Stimulated activated naive CD4-positive, alpha-beta T cell treated with Interleukin-2 at 50 U/mL for 16 hours (primary cell): ENCODE measurements around the gene SMAD6.

Source experiments
- DNase-seq: peaks from one replicate; lab custom pipeline; 2025; lab: John Stamatoyannopoulos, UW

The SMAD6 gene

GRCh38 chr15:66721020-66721419, 19.0 kb downstream of the SMAD6 start:
- no peak for DNase-seq

GRCh38 chr15:66721501-66721937, 19.5 kb downstream of the SMAD6 start:
- DNase-seq: no peak

- DNase-seq: no peak
Measured at GRCh38 chr15:66721954-66722353, 19.9 kb downstream of the SMAD6 start.

- no peak for DNase-seq
Measured at GRCh38 chr15:66722757-66723540, 20.9 kb downstream of the SMAD6 start.

- DNase-seq: no peak
Measured at GRCh38 chr15:66723826-66724731, 22.0 kb downstream of the SMAD6 start.

- DNase-seq: no peak
Measured at GRCh38 chr15:66724732-66725463, 22.9 kb downstream of the SMAD6 start.

- no peak for DNase-seq
Measured at GRCh38 chr15:66725464-66725785, 23.4 kb downstream of the SMAD6 start.

GRCh38 chr15:66726386-66726785, 24.4 kb downstream of the SMAD6 start:
- DNase-seq: no peak

- DNase-seq: no peak
Measured at GRCh38 chr15:66729331-66729951, 27.4 kb downstream of the SMAD6 start.

- DNase-seq: no peak
Measured at GRCh38 chr15:66730168-66731021, 28.4 kb downstream of the SMAD6 start.

GRCh38 chr15:66733976-66734375, 31.9 kb downstream of the SMAD6 start:
- no peak for DNase-seq

- no peak for DNase-seq
Measured at GRCh38 chr15:66734961-66735908, 33.2 kb downstream of the SMAD6 start.

GRCh38 chr15:66735909-66736305, 33.9 kb downstream of the SMAD6 start:
- DNase-seq: no peak

GRCh38 chr15:66737243-66738010, 35.4 kb downstream of the SMAD6 start:
- DNase-seq: no peak

GRCh38 chr15:66738116-66738515, 36.1 kb downstream of the SMAD6 start:
- DNase-seq: no peak

- no peak for DNase-seq
Measured at GRCh38 chr15:66738595-66738994, 36.6 kb downstream of the SMAD6 start.

- no peak for DNase-seq
Measured at GRCh38 chr15:66739287-66739686, 37.3 kb downstream of the SMAD6 start.

- no peak for DNase-seq
Measured at GRCh38 chr15:66740802-66741201, 38.8 kb downstream of the SMAD6 start.

GRCh38 chr15:66741646-66742045, 39.6 kb downstream of the SMAD6 start:
- no peak for DNase-seq
